ENCODE measurements around the gene EPS15.
"Not testable (repeated sequence)": the region's sequence is repeated elsewhere in the genome, so short reads cannot be mapped to it uniquely, and the experiment has no call there.

EPS15 gene

DNA sequence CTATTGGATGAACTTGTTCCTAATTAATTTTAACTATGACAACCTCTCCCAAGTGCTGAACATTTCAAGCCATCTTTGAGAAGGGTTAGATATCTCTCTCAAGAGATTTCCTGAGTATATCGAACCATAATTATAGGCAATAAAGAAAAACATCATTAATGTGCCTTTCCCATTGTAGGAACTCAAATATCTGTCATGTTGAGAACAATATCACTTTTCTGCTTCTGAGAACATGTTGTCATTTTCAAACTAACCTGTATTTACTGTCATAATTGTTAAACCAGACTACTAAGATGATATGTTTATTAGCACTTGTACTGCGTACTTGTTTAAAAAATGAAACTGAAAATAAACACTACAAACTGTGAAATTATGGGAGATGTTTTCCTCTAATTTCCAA is 4.3 kb downstream of the EPS15 start:
- no peak for DNase-seq

DNA sequence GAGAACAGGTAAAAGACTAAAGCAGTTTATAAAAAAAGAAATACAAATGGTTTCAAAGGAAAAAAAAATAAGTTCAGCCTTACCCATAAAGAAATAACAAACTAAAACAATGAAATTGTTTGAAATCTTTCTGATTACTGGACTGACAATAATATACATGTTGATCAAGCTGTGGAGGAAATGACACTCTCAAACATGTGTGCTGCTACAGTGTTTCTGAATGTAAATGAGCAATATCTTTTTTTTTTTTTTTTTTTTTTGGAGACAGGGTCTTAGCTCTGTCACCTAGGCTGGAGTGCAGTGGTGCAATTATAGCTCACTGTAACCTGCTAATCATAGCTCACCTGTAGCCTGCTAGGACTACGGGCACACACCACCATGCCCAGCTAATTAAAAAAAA is 6.5 kb downstream of the EPS15 start:
- DNase-seq = no peak

GRCh38 chr1:51512120-51512519 is 6.9 kb downstream of the EPS15 start:
- no peak for DNase-seq

DNA sequence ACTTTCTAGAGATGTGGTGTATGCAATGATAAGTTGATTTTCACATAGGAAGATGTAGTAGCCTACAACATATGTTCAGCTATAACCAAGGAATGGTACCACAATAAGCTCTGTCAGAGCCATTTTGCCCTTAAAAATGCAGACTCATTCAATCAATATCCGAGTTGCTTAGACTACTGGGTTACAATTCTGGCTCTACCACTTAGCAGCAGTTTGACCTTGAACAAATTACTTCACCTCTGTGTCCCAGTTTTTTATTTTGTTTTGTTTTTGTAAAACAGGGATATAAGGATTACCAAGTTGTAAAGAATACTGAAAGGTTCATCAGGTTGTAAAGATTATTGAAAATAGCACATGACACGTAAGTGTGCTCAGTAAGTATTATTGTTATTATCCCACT is 9.3 kb downstream of the EPS15 start:
- DNase-seq = no peak

- peak; percentile 31 for DNase-seq
These were observed 12.5 kb downstream of the EPS15 start for GRCh38 chr1:51506537-51506936.

DNA sequence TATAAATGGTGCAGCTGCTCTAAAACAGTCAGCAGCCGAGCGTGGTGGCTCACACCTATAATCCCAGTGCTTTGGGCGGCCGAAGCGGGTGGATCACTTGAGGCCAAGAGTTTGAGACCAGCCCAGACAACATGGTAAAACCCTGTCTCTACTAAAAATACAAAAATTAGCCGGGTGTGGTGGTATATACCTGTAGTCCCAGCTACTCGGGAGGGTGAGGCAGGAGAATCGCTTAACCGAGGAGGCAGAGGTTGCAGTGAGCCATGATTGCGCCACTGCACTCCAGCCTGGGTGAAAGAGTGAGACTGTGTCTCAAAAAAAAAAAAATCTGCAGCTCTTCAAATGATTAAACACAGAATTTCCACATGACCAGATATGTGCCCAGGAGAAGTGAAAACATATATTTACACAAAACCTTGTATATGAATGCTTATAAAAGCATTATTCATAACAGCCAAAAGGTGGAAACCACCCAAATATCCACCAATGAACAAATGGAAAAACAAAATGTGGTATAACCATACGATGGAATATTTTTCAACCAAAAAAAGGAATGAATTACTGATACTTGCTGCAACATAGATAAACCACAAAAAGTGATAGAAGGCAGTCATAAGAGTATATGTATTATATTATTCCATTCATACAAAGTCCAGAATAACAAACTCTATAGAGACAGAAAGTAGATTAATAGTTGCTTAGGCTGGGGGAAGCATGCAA is 14.1 kb downstream of the EPS15 start:
- no peak for DNase-seq

GRCh38 chr1:51501218-51501630 is 17.8 kb downstream of the EPS15 start:
- not testable (repeated sequence) for DNase-seq

DNA sequence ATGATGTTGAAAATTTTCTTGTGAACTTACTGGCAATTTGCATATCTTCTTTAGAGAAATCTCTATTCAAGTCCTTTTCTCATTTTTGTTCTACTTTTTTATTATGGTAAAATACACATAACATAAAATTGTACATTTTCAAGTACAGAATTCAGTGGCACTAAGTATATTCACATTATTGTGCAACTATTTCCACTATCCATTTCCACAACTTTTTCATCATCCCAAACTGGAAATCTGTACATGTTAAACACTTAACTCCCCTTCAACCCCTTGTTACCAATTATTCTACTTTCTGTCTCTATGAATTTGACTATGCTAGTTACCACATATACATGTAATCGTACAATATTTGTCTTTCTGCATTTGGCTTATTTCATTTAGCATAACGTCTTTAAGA is 19.4 kb downstream of the EPS15 start:
- DNase-seq = no peak

DNA sequence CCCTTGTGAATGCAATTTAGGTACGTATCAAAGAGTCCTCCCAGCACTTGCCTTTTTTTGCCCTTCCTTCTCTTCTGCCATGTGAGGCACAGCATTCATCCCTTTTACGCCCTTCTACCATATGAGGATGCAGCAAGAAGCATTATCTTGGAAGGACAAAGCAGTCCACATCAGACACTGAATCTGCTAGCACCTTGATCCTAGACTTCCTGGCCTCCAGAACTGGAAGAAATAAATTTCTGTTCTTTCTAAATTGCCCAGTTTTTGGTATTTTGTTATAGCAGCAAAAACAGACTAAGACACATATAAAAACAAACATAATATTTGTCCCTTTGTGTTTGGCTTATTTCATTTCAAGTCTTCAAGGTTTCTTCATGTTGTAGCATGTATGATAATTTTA is 20.1 kb downstream of the EPS15 start:
- DNase-seq = no peak

DNA sequence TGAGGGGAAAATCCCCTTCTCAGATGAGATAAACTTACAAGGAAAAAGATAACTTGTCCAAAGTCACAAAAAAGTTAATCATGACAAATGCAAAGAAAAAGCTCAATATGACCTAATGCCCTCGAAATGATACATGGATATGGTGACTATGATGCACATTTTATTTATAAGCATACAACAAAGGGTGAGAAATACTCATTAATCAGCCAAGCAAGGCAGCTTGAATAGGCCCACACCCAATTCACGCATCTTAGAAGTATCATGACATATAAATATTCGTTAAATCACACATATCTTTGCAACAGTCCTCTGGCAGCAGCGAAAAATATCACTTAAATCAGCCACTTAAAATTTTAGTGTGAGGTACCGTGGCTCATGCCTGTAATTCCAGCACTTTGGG is 21.7 kb downstream of the EPS15 start:
- DNase-seq = no peak

GRCh38 chr1:51494138-51494830 is 24.8 kb downstream of the EPS15 start:
- no peak for DNase-seq

DNA sequence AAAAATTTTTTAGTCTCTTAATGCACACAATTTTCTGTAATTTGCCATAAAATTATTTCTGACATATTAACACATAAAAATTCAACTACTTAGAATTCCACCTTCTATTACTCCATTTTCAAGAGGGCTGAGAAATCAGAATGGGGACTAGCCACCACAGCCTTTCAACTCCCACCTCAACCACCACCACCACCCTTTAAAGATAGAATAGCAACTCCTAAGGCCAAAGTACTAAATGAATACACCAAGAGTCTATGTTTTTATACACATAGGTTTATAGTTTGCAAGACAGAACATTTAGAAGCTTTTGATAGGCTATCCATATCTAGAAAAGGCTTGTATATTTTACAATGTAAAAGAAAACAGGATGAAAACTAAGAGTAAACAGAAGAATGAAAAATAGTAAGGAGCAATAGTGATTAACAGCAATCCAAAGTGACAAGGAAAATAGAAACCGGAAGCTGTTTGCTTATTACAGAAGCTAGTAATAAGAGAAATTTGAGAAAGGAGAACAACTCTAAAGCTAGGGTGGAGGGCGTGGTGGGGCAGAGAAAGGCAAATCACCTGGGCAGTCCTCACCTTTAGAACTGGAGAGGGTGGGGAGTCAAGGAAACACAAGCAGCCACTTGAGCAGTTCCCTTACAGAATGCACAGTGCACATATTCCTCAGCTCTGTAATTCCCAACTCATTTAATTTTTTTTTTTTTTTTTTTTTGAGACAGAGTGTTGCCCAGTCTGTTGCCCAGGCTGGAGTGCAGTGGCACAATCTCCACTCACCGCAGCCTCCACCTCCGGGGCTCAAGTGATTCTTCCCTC is 27.7 kb downstream of the EPS15 start:
- no peak for DNase-seq

DNA sequence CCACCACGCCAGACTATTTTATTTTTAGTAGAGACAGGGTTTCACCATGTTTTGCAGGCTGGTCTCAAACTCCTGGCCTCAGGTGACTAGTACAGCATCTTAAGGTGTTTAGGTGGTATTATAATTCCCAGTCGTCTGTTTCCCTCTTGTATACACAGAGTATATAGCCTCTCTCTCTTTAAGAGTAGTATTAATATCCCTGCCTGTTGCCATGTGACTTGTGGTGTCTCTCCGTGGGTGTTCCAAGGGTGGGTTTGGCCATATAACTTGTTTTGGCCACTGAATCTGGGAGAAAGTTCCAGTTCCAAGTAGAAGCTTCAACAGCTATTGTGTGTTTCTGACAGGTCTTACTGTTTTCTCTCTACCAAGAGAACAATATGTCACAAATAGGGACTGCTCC is 29.6 kb downstream of the EPS15 start:
- DNase-seq = no peak

GRCh38 chr1:51488372-51489050 is 30.6 kb downstream of the EPS15 start:
- peak; percentile 7 for DNase-seq

DNA sequence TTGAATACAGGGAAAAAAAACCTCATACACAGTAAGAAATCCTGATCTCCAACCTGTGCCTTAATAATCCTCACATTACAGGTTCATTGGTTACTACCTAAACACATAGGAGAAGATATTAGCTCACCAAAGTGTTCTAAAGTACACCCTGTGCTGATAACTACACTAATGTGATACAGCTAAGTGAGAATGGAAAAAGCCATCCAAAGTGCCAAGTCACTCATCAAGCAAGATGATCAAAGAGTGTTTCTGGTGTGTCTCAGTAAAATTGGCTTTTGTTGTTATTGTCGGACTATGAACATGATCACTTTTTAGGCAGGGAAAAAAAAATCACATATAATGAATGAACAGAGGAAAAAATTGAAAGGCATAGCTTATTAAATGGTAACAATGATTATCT is 31.4 kb downstream of the EPS15 start:
- DNase-seq = no peak

- no peak for DNase-seq
These were observed 34.5 kb downstream of the EPS15 start for GRCh38 chr1:51484591-51484990.

DNA sequence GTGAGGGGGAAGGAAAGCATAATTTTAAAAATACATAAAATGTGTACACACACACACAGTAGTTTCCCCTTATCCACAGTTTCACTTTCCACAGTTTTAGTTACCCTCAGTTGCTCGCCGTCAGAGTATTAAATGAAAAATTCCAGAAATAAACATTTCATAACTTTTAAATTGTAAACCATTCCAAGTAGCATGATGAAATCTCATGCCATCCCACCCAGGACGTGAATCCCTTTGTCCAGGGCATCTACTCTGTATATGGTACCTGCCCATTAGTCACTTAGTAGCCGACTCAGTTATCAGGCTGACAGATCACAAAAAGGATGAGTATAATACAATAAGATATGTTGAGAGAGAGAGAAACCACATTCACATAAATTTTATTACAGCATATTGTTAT is 36.2 kb downstream of the EPS15 start:
- no peak for DNase-seq

DNA sequence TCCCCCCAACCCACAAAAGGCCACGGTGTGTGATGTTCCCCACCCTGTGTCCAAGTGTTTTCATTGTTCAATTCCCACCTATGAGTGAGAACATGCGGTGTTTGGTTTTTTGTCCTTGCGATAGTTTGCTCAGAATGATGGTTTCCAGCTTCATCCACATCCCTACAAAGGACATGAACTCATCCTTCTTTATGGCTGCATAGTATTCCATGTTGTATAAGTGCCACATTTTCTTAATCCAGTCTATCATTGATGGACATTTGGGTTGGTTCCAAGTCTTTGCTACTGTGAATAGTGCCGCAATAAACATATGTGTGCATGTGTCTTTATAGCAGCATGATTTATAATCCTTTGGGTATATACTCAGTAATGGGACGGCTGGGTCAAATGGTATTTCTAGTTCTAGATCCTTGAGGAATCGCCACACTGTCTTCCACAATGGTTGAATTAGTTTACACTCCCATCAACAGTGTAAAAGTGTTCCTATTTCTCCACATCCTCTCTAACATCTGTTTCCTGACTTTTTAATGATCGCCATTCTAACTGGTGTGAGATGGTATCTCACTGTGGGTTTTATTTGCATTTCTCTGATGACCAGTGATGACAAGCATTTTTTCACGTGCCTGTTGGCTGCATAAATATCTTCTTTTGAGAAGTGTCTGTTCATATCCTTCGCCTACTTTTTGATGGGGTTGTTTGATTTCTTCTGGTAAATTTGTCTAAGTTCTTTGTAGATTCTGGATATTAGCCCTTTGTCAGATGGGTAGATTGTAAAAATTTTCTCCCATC is 44.0 kb downstream of the EPS15 start:
- DNase-seq = not testable (repeated sequence)

GRCh38 chr1:51473331-51474115 is 45.5 kb downstream of the EPS15 start:
- no peak for DNase-seq

DNA sequence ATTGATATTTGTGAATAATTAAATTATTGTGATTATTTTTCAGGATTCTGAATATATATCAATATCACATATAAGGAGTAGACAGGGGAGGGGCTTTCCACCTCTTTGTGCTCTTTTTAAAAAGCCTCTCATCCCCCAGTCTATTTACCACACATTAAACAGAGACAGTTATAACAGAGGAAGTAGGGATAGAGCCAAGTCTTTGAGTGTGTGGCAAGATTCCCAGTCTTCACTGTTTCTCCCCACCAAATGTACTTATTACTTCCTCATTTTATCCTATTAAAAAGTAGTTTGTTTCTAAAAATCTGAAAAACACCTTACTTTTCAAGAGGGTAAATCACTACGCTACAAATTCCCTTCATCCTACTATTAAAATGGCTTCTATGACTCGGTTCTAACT is 46.7 kb downstream of the EPS15 start:
- no peak for DNase-seq

GRCh38 chr1:51469518-51469917 is 49.5 kb downstream of the EPS15 start:
- DNase-seq = no peak

GRCh38 chr1:51464828-51465227 is 54.2 kb downstream of the EPS15 start:
- DNase-seq = no peak

Data from retina (tissue), 1 donor.